ENCODE data around the gene SYT9. TPM values are rescaled to one million over a fixed set of nuclear protein-coding genes. Genes with fewer than 3 reads are reported as not detected.
"Not testable (repeated sequence)": the region's sequence is repeated elsewhere in the genome, so short reads cannot be mapped to it uniquely, and the experiment has no call there.

SYT9 gene
- total and polyA plus RNA-seq, 2 donors (not counting 3 experiments of a cell fraction or from before 2014, with no cell fraction given) = 0.23 TPM; not detected in 1

DNA sequence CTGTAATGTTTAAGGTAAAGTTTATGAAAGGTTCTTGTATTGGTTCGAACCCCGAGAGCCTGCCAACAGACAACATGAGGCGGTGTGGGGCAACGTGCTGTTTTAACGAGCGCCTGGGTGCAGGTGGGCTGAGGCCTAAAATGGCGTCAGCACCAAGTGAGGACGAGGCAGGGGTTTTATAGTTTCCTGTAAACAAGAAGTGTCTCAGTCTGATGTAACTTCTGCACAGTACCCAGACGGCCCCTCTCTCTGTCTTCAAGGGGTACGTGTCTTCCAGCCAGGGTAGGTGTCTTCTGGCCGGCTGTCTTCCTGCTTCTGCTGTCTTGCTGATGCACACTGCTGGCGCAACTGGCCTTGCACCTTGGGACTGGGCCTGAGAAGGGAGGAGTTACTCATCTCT is 264.8 kb downstream of the SYT9 start:
- intact Hi-C loops (cut with micrococcal nuclease) (no loop called here), dilution Hi-C loops (cut with MboI; ENCODE audit: extremely low pct_ligation_motif_present, low sequenced_read_pairs) (no loop called here)
- no peaks in the 10 kb centered on the region for H3K9me1 ChIP-seq (replicated peaks; ENCODE audit: control insufficient read depth, extremely low read depth, insufficient read depth, low read length)
- ChIA-PET POLR2A (no interaction called here), CTCF (no interaction called here)
- H3K4me3 ChIP-seq (replicated peaks in 1 of 3; ENCODE audit: insufficient read depth in 1 of 3, low read depth in 1 of 3, low read length in 3 of 3) = no peak overlapping the region
- H3K4me2 ChIP-seq (ENCODE audit: insufficient read depth, low read length) = no peak overlapping the region
- TF ChIP-seq FOS (IDR thresholded peaks at IDR 0.05; ENCODE audit: borderline replicate concordance, insufficient read depth, low read length) (no peak), MYC (IDR thresholded peaks at IDR 0.05; ENCODE audit: low read depth, low read length) (no peak), POLR2AphosphoS5 (IDR thresholded peaks at IDR 0.05; ENCODE audit: insufficient read depth, low read depth, low read length) (no peak), POLR2A (IDR thresholded peaks at IDR 0.05; ENCODE audit: low read depth, low read length) (no peak), GATA2 (IDR thresholded peaks at IDR 0.05; ENCODE audit: insufficient read depth, insufficient read length, low read depth, low read length) (no peak), EZH2 (IDR thresholded peaks at IDR 0.05; ENCODE audit: borderline replicate concordance, low read depth, low read length, severe bottlenecking) (no peak), JUN (IDR thresholded peaks at IDR 0.05; ENCODE audit: borderline replicate concordance, insufficient read depth, insufficient read length, low read depth) (no peak)
- TF ChIP-seq, protein P1, sequence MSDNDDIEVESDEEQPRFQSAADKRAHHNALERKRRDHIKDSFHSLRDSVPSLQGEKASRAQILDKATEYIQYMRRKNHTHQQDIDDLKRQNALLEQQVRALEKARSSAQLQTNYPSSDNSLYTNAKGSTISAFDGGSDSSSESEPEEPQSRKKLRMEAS (IDR thresholded peaks at IDR 0.05; ENCODE audit: insufficient read depth, insufficient read length) = no peak
- TF ChIP-seq, protein P2, sequence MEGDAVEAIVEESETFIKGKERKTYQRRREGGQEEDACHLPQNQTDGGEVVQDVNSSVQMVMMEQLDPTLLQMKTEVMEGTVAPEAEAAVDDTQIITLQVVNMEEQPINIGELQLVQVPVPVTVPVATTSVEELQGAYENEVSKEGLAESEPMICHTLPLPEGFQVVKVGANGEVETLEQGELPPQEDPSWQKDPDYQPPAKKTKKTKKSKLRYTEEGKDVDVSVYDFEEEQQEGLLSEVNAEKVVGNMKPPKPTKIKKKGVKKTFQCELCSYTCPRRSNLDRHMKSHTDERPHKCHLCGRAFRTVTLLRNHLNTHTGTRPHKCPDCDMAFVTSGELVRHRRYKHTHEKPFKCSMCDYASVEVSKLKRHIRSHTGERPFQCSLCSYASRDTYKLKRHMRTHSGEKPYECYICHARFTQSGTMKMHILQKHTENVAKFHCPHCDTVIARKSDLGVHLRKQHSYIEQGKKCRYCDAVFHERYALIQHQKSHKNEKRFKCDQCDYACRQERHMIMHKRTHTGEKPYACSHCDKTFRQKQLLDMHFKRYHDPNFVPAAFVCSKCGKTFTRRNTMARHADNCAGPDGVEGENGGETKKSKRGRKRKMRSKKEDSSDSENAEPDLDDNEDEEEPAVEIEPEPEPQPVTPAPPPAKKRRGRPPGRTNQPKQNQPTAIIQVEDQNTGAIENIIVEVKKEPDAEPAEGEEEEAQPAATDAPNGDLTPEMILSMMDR (IDR thresholded peaks at IDR 0.05; ENCODE audit: extremely low read depth in 1 of 2, insufficient read depth in 1 of 2, low read depth in 1 of 2, low read length in 2 of 2) = no peak
- peaks cover 19 to 24% of the 10 kb centered on the region in 2 experiments for H3K27me3 ChIP-seq (ENCODE audit: control insufficient read depth in 2 of 2, insufficient read depth in 2 of 2, low read length in 2 of 2)
- H3K36me3 ChIP-seq (ENCODE audit: control insufficient read depth in 2 of 2, extremely low read depth in 1 of 2, insufficient read depth in 2 of 2, low read length in 2 of 2) = no peaks in the 10 kb centered on the region
- BruUV-seq (replicated peaks) = no TSS peak
- H3K27ac ChIP-seq (ENCODE audit: insufficient read depth, low read depth, low read length) = no peak overlapping the region
- H3K4me1 ChIP-seq (ENCODE audit: control insufficient read depth, extremely low read depth, insufficient read depth, low read length) = peaks cover 6% of the 10 kb centered on the region
- FAIRE-seq (no peak), DNase-seq (ENCODE audit: low read depth, low spot score) (no peak)
- H3K9ac ChIP-seq (replicated peaks; ENCODE audit: extremely low read depth, insufficient read depth, low read length) = no peak overlapping the region
- no peaks in the 10 kb centered on the region for H3K79me2 ChIP-seq (ENCODE audit: control insufficient read depth, insufficient read depth, low read length)
- no peaks in the 10 kb centered on the region for H4K20me1 ChIP-seq (replicated peaks; ENCODE audit: control insufficient read depth, extremely low read depth, insufficient read depth, low read length)
- no peaks in the 10 kb centered on the region for H3K9me3 ChIP-seq (replicated peaks; ENCODE audit: control insufficient read depth, insufficient read depth, low read length)
- no peak overlapping the region for H2AFZ ChIP-seq (ENCODE audit: low read depth, low read length)

DNA sequence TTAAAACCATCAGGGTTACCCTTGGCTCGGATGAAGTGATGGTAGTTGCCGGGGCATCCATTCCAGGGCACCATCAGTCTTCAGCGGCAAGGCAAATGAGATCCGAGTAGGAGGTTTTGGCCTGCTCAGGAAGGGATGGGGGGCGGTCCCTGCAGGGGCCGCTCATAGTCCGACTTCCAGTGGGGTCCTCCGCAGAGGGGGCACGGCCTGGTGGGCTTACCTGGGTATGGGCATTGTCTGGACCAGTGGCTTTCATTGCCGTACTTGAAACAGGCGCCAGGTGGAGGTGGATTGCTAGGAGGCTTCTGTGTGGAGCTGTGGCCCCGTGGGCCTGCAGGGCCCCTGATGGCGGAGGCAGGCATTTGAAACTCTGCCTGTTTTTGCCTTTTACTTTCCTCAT is 266.0 kb downstream of the SYT9 start:
- H3K9me1 ChIP-seq (replicated peaks; ENCODE audit: control insufficient read depth, extremely low read depth, insufficient read depth, low read length); H4K20me1 ChIP-seq (replicated peaks; ENCODE audit: control insufficient read depth, extremely low read depth, insufficient read depth, low read length); H3K9me3 ChIP-seq (replicated peaks; ENCODE audit: control insufficient read depth, insufficient read depth, low read length); POLR2A ChIA-PET; H3K27ac ChIP-seq (ENCODE audit: insufficient read depth, low read depth, low read length); FAIRE-seq; H3K9ac ChIP-seq (replicated peaks; ENCODE audit: extremely low read depth, insufficient read depth, low read length); H2AFZ ChIP-seq (ENCODE audit: low read depth, low read length); CTCF ChIA-PET; DNase-seq (ENCODE audit: low read depth, low spot score); H3K4me2 ChIP-seq (ENCODE audit: insufficient read depth, low read length); H3K36me3 ChIP-seq (ENCODE audit: control insufficient read depth in 2 of 2, extremely low read depth in 1 of 2, insufficient read depth in 2 of 2, low read length in 2 of 2); H3K4me3 ChIP-seq (replicated peaks in 1 of 3; ENCODE audit: insufficient read depth in 1 of 3, low read depth in 1 of 3, low read length in 3 of 3); dilution Hi-C loops (cut with MboI; ENCODE audit: extremely low pct_ligation_motif_present, low sequenced_read_pairs); H3K79me2 ChIP-seq (ENCODE audit: control insufficient read depth, insufficient read depth, low read length); BruUV-seq (replicated peaks); H3K4me1 ChIP-seq (ENCODE audit: control insufficient read depth, extremely low read depth, insufficient read depth, low read length); intact Hi-C loops (cut with micrococcal nuclease): not testable (repeated sequence)
- H3K27me3 ChIP-seq (ENCODE audit: control insufficient read depth in 2 of 2, insufficient read depth in 2 of 2, low read length in 2 of 2) = peaks cover 18 to 19% of the 10 kb centered on the region in 2 experiments

All from endothelial cell of umbilical vein (primary cell).